HCEC 1CT (cell line): Measurements from ENCODE around the gene IGF1R.

Experiments
- DNase-seq: peaks from one replicate; pipeline ENCODE4 v3.0.0-alpha.2; 2017

IGF1R gene

DNA sequence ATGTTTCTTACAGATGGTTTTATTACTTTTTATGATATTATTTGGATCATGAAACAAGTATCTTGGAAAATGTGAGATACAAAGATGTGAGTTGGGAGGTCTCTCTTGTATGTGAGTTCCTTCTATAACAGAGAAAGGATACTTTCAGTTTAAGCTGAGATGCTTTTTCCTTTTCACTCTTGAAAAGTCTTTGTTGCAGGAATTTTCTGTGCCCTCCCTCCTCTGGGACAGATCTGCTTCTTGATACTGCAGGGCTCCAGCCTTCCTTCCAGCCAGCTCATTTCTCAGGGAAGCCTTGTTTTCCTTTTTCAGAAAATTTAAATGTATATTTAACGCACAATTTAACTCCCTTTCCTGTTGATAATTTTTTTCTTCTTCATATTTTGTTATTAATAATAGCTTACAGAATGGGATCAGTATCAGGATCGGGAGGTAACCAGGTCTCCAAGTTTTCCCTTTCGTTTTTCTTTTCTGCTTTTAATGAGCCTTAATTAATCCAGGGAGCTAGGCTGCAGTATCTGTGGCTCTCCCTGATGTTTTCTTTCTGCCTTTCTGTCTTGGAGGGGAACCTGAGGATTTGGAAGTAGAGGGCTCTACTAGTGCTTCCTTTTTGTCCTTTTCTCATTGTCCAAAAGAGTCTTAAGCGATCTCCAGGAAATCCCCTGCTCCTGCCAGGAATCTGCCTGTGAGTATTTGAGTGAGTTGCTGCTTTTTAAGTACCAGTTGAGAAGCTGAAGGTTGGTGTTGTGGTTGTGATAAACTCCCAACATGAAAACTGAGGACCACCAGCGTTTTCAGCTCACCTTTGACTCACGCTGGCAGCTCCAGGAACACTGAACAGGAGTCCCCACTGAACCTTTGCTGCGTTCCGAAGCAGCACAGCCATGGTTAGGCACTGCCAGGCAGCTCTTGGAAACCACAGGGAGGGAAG is 105.7 kb downstream of the IGF1R start:
- peak; percentile 2 for DNase-seq

GRCh38 chr15:98754657-98755022 is 106.3 kb downstream of the IGF1R start:
- DNase-seq, result no peak

- DNase-seq, result peak; percentile 28
Observed at GRCh38 chr15:98755138-98755537, 106.8 kb downstream of the IGF1R start.

DNA sequence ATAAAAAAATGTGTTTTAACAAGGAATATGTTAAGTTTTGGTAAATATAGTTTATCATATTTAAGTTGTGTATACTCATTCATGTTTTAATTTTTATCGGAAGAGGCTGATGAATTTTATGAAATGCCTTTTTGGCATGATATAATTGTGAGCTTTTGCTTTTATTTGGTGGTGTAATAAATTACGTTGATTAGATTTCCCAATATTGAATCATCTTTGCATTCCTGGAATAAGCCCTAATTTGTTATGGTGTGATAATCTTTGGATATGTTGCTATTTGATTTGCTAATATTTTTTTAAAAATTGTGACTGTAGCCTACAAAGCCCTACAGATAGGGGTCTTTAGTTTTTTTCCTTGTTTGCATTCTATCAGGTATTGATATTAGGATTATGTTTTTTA is 107.4 kb downstream of the IGF1R start:
- DNase-seq, result peak; percentile 19

DNA sequence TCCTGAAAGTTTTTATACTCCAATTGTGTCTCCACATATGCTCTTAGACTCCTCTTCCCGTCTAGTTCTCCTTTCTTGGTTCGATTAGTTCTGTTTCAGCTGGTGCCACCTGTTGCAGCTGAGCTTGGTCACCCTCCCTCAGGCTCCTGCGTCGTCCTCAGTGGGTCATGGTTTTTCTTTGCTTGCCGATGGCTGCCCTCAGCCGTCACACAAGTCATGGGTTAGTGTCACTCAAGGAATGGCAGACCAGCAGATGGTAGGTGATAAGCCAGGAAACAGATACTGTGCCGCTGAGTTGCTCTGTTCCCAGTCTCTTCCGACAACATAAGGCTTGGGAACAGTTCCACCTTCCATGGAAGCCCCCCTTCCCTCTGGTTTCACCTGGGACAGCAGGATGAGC is 109.9 kb downstream of the IGF1R start:
- DNase-seq, result no peak

DNA sequence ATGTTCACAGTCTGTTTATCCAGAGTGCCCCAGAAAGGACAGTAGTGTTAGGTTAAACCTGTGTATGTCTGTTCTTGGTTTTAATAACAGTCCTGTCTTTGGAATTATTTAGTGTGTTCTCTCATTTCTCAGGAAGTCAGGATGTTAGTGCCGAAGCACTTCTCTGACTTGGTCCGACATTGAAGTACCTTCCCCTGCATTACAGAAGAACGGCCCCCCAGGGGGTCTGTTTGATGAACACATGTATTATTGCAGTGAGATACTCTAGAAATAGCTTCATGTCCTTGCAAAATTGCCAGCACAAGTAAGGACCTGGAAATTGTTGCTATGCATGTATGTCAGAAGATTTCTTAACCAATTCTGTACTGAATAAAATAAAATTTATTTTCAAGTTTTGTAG is 110.9 kb downstream of the IGF1R start:
- no peak for DNase-seq

GRCh38 chr15:98760112-98760826 is 111.9 kb downstream of the IGF1R start:
- DNase-seq, result no peak

DNA sequence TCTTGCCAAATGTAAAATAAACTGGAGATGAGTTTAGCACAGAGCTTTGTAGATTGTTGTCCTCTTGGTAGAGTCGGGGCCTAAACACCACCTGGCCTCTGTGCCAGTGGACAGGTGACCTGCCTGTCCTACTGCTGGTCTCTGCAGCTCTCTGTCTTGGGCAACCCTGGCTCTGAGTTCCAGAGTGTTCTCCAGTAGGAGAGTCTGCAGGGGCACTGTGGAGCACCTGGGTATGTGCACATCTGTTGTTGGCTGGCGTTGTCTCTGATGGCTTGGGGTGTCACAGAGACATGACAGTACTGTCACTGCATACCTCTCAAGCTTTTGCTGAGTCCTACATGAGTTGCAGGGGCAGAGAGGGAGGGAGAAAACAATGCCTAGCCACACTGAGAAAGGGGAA is 112.6 kb downstream of the IGF1R start:
- no peak for DNase-seq

GRCh38 chr15:98763179-98763578 is 114.8 kb downstream of the IGF1R start:
- no peak for DNase-seq

DNA sequence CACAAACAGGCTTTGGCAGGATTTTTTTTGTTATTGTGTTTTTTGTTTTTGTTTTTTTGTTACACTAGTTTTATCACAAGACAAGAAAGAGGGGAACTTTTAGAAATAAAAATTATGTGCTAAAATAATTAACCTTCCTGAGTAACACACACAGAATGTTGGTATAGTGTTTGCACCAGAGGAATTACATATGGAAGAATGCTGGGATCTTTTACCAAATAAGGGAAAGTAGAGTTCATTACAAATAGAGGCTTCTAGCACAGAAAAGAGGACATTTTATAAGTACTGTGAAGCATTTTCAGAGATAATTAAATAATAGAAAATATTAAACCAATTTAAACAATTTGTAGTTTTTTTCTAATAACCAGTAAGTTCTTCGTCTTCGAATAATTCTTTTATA is 116.0 kb downstream of the IGF1R start:
- DNase-seq, result peak; percentile 11

DNA sequence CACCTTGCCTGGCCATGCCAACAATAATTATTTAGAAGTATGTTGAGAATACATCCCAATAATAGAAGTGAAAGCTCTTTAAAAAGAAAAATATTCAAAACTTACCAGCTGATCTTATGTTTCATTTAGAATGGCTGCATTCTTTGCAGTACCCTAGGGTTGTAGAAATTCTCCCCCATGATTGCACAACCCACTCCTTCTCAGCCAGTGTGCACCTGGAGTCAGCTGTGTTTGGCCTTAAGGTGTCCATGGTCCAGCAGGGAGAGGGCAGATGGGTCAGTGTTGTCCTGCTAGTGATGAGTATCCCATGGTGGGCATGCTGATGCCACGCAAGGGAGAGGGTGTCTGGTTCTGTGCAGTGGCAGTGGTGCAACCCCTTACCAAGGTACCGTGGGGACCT is 117.3 kb downstream of the IGF1R start:
- no peak for DNase-seq

DNA sequence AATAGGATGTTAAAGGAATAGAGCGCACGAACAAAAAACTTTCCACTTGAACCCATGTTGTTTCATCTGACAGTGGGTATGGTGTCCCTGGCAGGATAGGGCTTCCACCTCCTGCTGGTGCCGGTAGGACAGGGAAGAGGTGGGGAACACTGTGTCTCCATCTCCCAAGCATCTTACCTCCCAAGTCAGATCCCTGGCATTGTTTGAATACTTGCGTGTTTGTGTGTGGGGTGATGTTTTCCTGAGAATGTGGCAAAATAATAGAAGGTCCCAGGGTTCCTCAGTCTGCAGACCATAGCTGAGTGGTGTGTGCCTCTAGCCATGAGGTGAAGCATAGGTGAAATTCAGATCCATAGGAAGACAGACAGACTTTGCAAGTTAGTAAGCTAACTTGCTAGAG is 119.4 kb downstream of the IGF1R start:
- no peak for DNase-seq

GRCh38 chr15:98769867-98770266 is 121.5 kb downstream of the IGF1R start:
- no peak for DNase-seq

GRCh38 chr15:98770984-98771383 is 122.6 kb downstream of the IGF1R start:
- DNase-seq, result no peak

- no peak for DNase-seq
Observed at GRCh38 chr15:98771541-98771940, 123.2 kb downstream of the IGF1R start.

GRCh38 chr15:98772895-98773294 is 124.6 kb downstream of the IGF1R start:
- DNase-seq, result no peak

DNA sequence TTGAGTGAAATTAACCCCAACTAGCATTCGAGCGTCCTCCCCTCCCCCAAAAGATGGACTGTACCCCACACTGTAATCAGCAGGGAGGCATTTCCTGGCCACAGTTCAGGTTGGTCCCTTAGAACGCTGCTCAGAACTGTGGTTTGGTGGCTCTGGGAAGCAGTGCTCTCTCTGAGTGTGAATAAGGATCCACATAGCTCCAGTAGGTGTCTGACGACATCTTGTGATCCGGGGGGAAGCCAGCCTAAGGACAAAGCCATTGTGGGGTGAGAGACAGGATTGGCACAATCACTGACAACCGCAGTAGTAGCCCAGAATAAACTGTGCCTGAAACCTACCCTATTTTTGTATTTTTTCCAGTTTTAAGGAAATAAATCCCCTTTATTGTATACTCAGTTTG is 125.3 kb downstream of the IGF1R start:
- DNase-seq, result no peak

GRCh38 chr15:98774756-98775497 is 126.6 kb downstream of the IGF1R start:
- DNase-seq, result no peak

DNA sequence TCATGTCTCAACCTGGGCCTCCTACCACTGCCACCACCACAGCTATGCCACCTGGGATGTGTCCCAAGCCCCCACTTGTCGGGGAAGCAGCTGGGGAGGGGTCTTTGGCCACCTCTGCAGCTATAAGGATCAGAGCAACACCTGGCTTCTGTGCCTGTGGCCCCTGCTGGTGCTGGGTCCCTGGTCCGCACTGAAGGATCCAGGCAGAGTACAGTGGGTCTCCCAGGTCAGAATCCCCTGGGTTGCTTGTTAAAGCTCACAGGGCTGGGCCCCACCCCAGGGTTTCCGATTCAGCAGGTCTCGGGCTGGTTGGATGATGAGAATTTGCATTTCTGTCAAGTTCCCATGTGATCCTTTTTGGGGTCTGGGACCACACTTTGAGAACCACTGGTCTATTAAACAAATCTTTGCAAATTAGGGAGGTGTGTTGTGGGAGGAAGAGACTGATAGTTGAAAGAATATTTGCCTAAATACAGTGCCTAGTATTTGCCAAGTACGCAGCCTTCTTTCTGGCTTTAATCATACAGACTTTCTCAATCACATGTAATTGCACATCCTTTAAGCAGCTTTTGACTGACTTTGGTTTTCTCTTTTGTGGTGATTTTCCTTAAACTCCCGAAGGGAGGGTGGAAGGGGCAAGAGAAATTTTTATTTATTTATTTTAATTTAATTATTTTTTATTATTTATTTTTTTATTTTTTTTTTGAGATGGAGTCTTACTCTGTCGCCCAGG is 127.3 kb downstream of the IGF1R start:
- DNase-seq, result no peak

GRCh38 chr15:98776607-98777281 is 128.4 kb downstream of the IGF1R start:
- no peak for DNase-seq

- no peak for DNase-seq
Observed at GRCh38 chr15:98777426-98777825, 129.1 kb downstream of the IGF1R start.

GRCh38 chr15:98778263-98778959 is 130.1 kb downstream of the IGF1R start:
- no peak for DNase-seq
